ENCODE results near the gene ZNF146.
"Not testable (repeated sequence)": the region's sequence is repeated elsewhere in the genome, so short reads cannot be mapped to it uniquely, and the experiment has no call there.

The ZNF146 gene

DNA sequence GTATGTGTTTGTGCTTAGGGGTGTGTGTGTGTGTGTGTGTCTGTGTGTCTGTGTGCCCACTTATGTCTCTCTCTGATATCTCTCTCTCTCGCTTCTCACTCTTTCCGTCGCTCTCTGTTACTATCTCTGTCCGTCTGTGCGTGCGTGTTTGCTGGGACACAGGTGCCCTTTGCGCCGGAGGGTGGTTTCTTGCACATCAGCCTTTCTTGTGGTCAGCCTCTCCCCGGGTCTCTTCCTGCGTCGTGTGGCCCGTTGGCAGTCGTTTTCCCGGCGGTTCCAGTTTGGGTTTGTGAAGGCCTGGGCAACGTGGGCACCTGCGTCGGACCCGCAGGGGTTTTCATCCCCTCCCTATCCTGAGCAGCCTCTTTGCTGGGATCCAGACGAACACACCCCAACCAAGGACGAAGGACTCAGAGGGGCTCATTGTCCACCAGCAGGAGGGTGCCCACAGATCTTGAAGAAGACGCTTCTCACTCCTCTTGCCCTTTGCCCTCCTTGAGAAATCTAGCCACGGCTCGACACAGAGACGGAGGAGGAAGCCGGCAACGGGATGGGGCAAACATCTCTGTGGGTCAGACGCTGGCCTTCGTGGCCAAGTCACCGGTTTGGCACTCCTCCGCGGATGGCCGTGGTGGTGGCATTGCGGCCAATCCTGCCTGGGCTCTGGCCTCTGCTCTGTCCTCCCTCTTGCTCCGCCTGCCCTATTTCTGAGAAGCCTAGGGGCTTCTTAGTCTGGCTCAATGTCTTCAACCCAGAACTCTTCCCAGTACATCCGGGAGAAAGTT lies 52.3 kb downstream of the ZNF146 start:
- DNase-seq, result no peak
- in situ Hi-C loops (cut with MboI; ENCODE audit: low pct_unique_long_range_greater_than_20kb, low sequenced_read_pairs), result no loop called here

GRCh38 chr19:36268081-36268480 lies 53.2 kb downstream of the ZNF146 start:
- DNase-seq; in situ Hi-C loops (cut with MboI; ENCODE audit: low pct_unique_long_range_greater_than_20kb, low sequenced_read_pairs): not testable (repeated sequence)

DNA sequence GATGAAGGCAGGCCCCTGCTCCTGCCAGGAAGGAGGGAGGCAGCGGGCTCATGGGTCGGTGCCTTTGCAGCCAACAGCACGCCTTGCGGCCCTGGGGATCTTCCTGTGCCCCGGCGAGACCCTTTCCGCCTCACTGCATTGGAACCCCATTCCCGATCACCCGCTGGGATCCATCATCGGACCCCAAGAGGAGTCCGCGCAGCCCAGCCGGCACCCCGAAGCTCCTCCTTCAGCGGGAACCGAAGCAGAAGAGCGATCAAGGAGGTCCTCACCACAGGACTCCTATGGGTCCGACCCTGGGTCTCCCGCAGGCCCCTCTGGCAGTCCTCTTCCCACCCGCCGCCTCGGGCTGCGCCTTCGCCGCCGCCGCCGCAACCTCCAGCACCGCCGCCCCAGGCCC lies 53.7 kb downstream of the ZNF146 start:
- DNase-seq; in situ Hi-C loops (cut with MboI; ENCODE audit: low pct_unique_long_range_greater_than_20kb, low sequenced_read_pairs): not testable (repeated sequence)

DNA sequence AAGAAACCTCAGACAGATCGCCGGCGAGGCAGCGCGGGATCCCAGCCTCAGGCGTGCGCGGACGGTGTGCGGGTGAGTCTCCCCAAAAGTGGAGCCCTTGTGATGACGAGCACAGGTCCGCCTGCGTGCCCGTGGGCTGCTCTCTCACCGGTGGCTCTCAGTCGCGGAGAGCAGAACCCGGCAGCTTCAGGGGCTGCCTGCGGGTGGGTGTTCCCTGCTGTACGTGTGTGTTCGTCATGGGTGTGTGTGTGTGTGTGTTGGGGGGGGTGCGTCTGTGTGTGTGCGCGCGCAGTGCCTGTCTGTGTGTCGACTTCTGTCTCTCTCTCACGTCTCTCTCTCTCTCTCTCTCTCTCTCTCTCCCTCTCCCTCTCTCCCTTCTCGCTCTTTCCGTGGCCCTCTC lies 54.4 kb downstream of the ZNF146 start:
- DNase-seq; in situ Hi-C loops (cut with MboI; ENCODE audit: low pct_unique_long_range_greater_than_20kb, low sequenced_read_pairs): not testable (repeated sequence)
